IMR-90 (cell line): ENCODE data around the gene KIFC3. TPM values are rescaled to one million over a fixed set of nuclear protein-coding genes. Genes with fewer than 3 reads are reported as not detected.
A peak's percentile ranks its signal among the peaks of the same experiment; 100 is the strongest.

ENCODE experiments used
- ATAC-seq: fragments of 200-7000 bp; cut with Tn5 transposase; 2 replicates; pipeline ENCODE4 v1.9.1; 2020; ENCODE audit warnings: low read depth, mild to moderate bottlenecking, moderate library complexity
- BruUV-seq: library from RNA; stranded (reverse); fragments of 400-500 nt; replicated peaks from 2 replicates; lab custom pipeline; 2021; lab: Mats Ljungman, UMichigan
- CTCF ChIA-PET: fragments of 300-600 bp; formaldehyde crosslinking; extraction: SDS; loops from one replicate; lab custom pipeline; 2021; ENCODE audit warnings: antibody characterized with exemption; lab: Yijun Ruan, JAX
- POLR2A ChIA-PET: fragments of 300-600 bp; sonication (Branson Sonifier 250); formaldehyde crosslinking; loops from one replicate; lab custom pipeline; 2022; ENCODE audit warnings: antibody characterized with exemption; ENCODE audit not compliant: unreplicated experiment; lab: Charles Lee
- DNase-seq: peaks from one replicate; pipeline ENCODE4 v3.0.0; 2013
- H2AFZ ChIP-seq: replicated peaks from 2 replicates; pipeline ENCODE3; 2013; ENCODE audit warnings: low read length, mild to moderate bottlenecking; ENCODE audit not compliant: poor library complexity
- H2AK5ac ChIP-seq: 2 replicates; pipeline ENCODE4 v1.6.1; 2013; ENCODE audit warnings: low read depth, low read length, inconsistent platforms
- H2AK9ac ChIP-seq: replicated peaks from 2 replicates; pipeline ENCODE3; 2013; ENCODE audit warnings: mild to moderate bottlenecking, low read depth, low read length, moderate library complexity; ENCODE audit not compliant: poor library complexity
- H2BK120ac ChIP-seq: 2 replicates; pipeline ENCODE4 v1.6.1; 2013; ENCODE audit warnings: low read depth, low read length, inconsistent platforms
- H2BK15ac ChIP-seq: 3 replicates; pipeline ENCODE4 v1.6.1; 2013; ENCODE audit warnings: low read depth, low read length, inconsistent platforms
- H2BK20ac ChIP-seq: 2 replicates; pipeline ENCODE4 v1.6.1; 2013; ENCODE audit warnings: low read depth, mild to moderate bottlenecking, inconsistent platforms, low read length, moderate library complexity
- H2BK5ac ChIP-seq: 2 replicates; pipeline ENCODE4 v1.6.1; 2013; ENCODE audit warnings: mild to moderate bottlenecking, low read depth, low read length, inconsistent platforms; ENCODE audit not compliant: poor library complexity, severe bottlenecking
- H3K14ac ChIP-seq: replicated peaks from 2 replicates; pipeline ENCODE4 v1.6.1; 2013; ENCODE audit warnings: low read depth, low read length, inconsistent platforms
- H3K18ac ChIP-seq: 2 replicates; pipeline ENCODE4 v1.6.1; 2013; ENCODE audit warnings: low read depth, low read length, control low read depth
- H3K23ac ChIP-seq: 2 replicates; pipeline ENCODE4 v1.6.1; 2013; ENCODE audit warnings: low read depth, low read length, inconsistent platforms
- H3K27ac ChIP-seq: 2 replicates; pipeline ENCODE4 v1.5.1; 2013; ENCODE audit warnings: mild to moderate bottlenecking, control low read depth, low read length; ENCODE audit not compliant: insufficient read depth
- H3K27me3 ChIP-seq: 2 replicates; pipeline ENCODE4 v1.6.1; 2013; ENCODE audit warnings: low read length; ENCODE audit not compliant: control insufficient read depth, insufficient read depth
- H3K36me3 ChIP-seq: 2 replicates; pipeline ENCODE4 v1.6.1; 2013; ENCODE audit warnings: low read length, mixed read lengths; ENCODE audit not compliant: control insufficient read depth, insufficient read depth
- H3K4ac ChIP-seq: 2 replicates; pipeline ENCODE4 v1.6.1; 2013; ENCODE audit warnings: low read depth, low read length, inconsistent platforms
- H3K4me1 ChIP-seq: 2 replicates; pipeline ENCODE4 v1.6.1; 2013; ENCODE audit warnings: low read length, mixed read lengths; ENCODE audit not compliant: control insufficient read depth, insufficient read depth
- H3K4me2 ChIP-seq: 2 replicates; pipeline ENCODE4 v1.6.1; 2013; ENCODE audit warnings: low read depth, mild to moderate bottlenecking, control low read depth, low read length, moderate library complexity
- H3K4me3 ChIP-seq: 2 replicates; pipeline ENCODE4 v1.5.1; 2013; ENCODE audit warnings: low read depth, mild to moderate bottlenecking, control low read depth, low read length, moderate library complexity; ENCODE audit not compliant: insufficient read depth
- H3K56ac ChIP-seq: 2 replicates; pipeline ENCODE4 v1.6.1; 2013; ENCODE audit warnings: low read length, inconsistent platforms; ENCODE audit not compliant: insufficient read depth; ENCODE audit errors: extremely low read depth
- H3K79me1 ChIP-seq, 2 experiments: 2 replicates each; pipeline ENCODE4 v1.6.1; 2013; ENCODE audit warnings: low read length in 2 of 2, inconsistent platforms in 1 of 2, low read depth in 1 of 2
- H3K9ac ChIP-seq: 2 replicates; pipeline ENCODE4 v1.6.1; 2013; ENCODE audit warnings: low read depth, low read length, control low read depth
- H3K9me1 ChIP-seq: 2 replicates; pipeline ENCODE4 v1.6.1; 2013; ENCODE audit warnings: low read length, inconsistent platforms; ENCODE audit not compliant: insufficient read depth
- H3K9me3 ChIP-seq: 2 replicates; pipeline ENCODE4 v1.6.1; 2013; ENCODE audit warnings: low read length; ENCODE audit not compliant: control insufficient read depth, insufficient read depth
- H4K20me1 ChIP-seq: 2 replicates; pipeline ENCODE4 v1.6.1; 2013; ENCODE audit warnings: low read length, inconsistent platforms; ENCODE audit not compliant: insufficient read depth
- H4K5ac ChIP-seq: 2 replicates; pipeline ENCODE4 v1.6.1; 2013; ENCODE audit warnings: mild to moderate bottlenecking, low read depth, low read length, control low read depth
- H4K8ac ChIP-seq, 2 experiments: 2 replicates each; pipeline ENCODE4 v1.6.1; 2013; ENCODE audit warnings: low read depth in 2 of 2, low read length in 2 of 2, control low read depth in 1 of 2, inconsistent platforms in 1 of 2
- H4K91ac ChIP-seq: 2 replicates; pipeline ENCODE4 v1.6.1; 2013; ENCODE audit warnings: low read depth, low read length, inconsistent platforms; ENCODE audit not compliant: insufficient read depth
- CHD1 ChIP-seq: IDR thresholded peaks from 2 replicates; pipeline ENCODE4 v1.6.1; 2012; ENCODE audit warnings: low read depth, low read length, improper control_type of control experiment
- ELK1 ChIP-seq: fragments of 150-350 bp; IDR thresholded peaks from 2 replicates; pipeline ENCODE4 v1.6.1; 2016; ENCODE audit warnings: low read depth, mild to moderate bottlenecking, low read length, moderate library complexity, borderline replicate concordance
- MAZ ChIP-seq: IDR thresholded peaks from 2 replicates; pipeline ENCODE4 v1.6.1; 2012; ENCODE audit warnings: low read depth, mild to moderate bottlenecking, low read length, improper control_type of control experiment, moderate library complexity, borderline replicate concordance
- WGBS, 2 experiments: methylation state at CpG; one replicate each; pipeline versions ENCODE4 v1.1.5 to v1.1.7; 2013; ENCODE audit warnings: missing lambda C conversion rate in 2 of 2; ENCODE audit not compliant: insufficient read length in 1 of 2; ENCODE audit errors: extremely low coverage in 2 of 2; 5-methylcytosine and 5-hydroxymethylcytosine counted together
- dilution Hi-C: fragments of 300-500 bp; cut with HindIII; formaldehyde crosslinking; loops from one replicate; pipeline ENCODE4 v1.14.3; 2018; ENCODE audit warnings: low sequenced_read_pairs; ENCODE audit not compliant: unreplicated experiment
- in situ Hi-C: fragments of 300-500 bp; cut with MboI; formaldehyde crosslinking; loops from 3 replicates; pipeline ENCODE4 v1.14.3; 2019; ENCODE audit warnings: low sequenced_read_pairs, inconsistent platforms, mixed read lengths
- intact Hi-C: fragments of 100-400 bp; cut with micrococcal nuclease; formaldehyde crosslinking; loops from 2 replicates; pipeline ENCODE4 v1.10.0; 2022
- polyA plus RNA-seq, 3 experiments: library from polyadenylated mRNA; depleted of rRNA; stranded (reverse); fragments of >200 nt; gene quantifications; 2 replicates each; pipeline ENCODE4 v1.2.3, GENCODE V29; 2012; ENCODE audit warnings: low replicate concordance in 1 of 3
- total RNA-seq: library from RNA; depleted of rRNA; stranded (reverse); fragments of >200 nt; gene quantifications from 2 replicates; pipeline ENCODE4 v1.2.3, GENCODE V29; 2012

KIFC3 gene
- total and polyA plus RNA-seq, 2 of the 4 experiments (the other 2 are of a cell fraction): 48.6 to 62.5 TPM

- Histone ChIP-seq H4K91ac (peak overlapping the region; percentile 80), H3K36me3 (peaks cover 58% of the 10 kb centered on the region), H3K79me1 (peaks cover 5 to 25% of the 10 kb centered on the region in 2 experiments; a peak in 3 of 4 replicates), H2AFZ (peak overlapping the region; percentile 91), H3K9me1 (peaks cover 4% of the 10 kb centered on the region), H3K27me3 (no peaks in the 10 kb centered on the region), H3K14ac (peak overlapping the region; percentile 58; the same call in 1 of the 2 replicates), H2BK120ac (peak overlapping the region; percentile 85), H2BK20ac (peak overlapping the region; percentile 73; the same call in 1 of the 2 replicates), H4K8ac (peak overlapping the region in 1 of 2 experiments; percentile 66; a peak in 1 of 4 replicates), H3K4ac (peak overlapping the region; percentile 86), H3K18ac (peak overlapping the region; percentile 22; the same call in 1 of the 2 replicates), H3K4me1 (peaks cover 7% of the 10 kb centered on the region), H3K23ac (peak overlapping the region; percentile 40; the same call in 1 of the 2 replicates), H2AK5ac (peak overlapping the region; percentile 95), H3K9me3 (no peaks in the 10 kb centered on the region), H4K5ac (no peak overlapping the region), H2BK15ac (peak overlapping the region; percentile 28; the same call in 1 of the 3 replicates), H3K56ac (no peak overlapping the region), H2AK9ac (peak overlapping the region; percentile 98), H3K9ac (no peak overlapping the region), H3K4me2 (no peak overlapping the region), H2BK5ac (peak overlapping the region; percentile 57), H4K20me1 (peaks cover 3% of the 10 kb centered on the region; the same call in 1 of the 2 replicates), H3K4me3 (no peak overlapping the region), H3K27ac (peak overlapping the region; percentile 16; the same call in 1 of the 2 replicates)
- dilution Hi-C loops: no loop called here
- ChIA-PET CTCF (interaction anchor here (1.1 kb wide), 1 partner anchor 100 kb away, joined by 8 read pairs; no protein-coding TSS in a partner anchor), POLR2A (no interaction called here)
- TF ChIP-seq MAZ (no peak), ELK1 (no peak), CHD1 (no peak)
- DNase-seq (no peak), ATAC-seq (no peak; the same call in 1 of the 2 replicates)
- no CpG with 5 or more reads among the region's 9 CpGs for WGBS, 2 experiments
- intact Hi-C loops: no loop called here
- BruUV-seq: no TSS peak
- in situ Hi-C loops: no loop called here
Observed at GRCh38 chr16:57764006-57764340, 38.3 kb downstream of the KIFC3 start.
